PFSK-1 (cell line): ENCODE results near the gene RAP1GAP.
A peak's percentile ranks its signal among the peaks of the same experiment; 100 is the strongest.

Experiments used
- FOXP2 ChIP-seq: optimal IDR thresholded peaks from 2 replicates; pipeline ENCODE3; 2011; ENCODE audit warnings: borderline replicate concordance, control low read depth, inconsistent platforms; ENCODE audit not compliant: insufficient read depth; ENCODE audit errors: extremely low read length, extremely low read depth
- POLR2AphosphoS5 ChIP-seq: IDR thresholded peaks from 2 replicates; pipeline ENCODE4 v1.6.1; 2012; ENCODE audit warnings: low read depth, mild to moderate bottlenecking, control low read depth, low read length, moderate library complexity
- REST ChIP-seq, 2 experiments: IDR thresholded peaks; 2 replicates each; pipeline versions ENCODE4 v1.6.1 to v1.8.0; 2011 to 2012; ENCODE audit warnings: low read depth in 2 of 2, low read length in 2 of 2, control low read depth in 1 of 2, inconsistent platforms in 1 of 2, mild to moderate bottlenecking in 1 of 2, moderate library complexity in 1 of 2; ENCODE audit not compliant: insufficient read depth in 1 of 2
- SIN3A ChIP-seq: IDR thresholded peaks from 2 replicates; pipeline ENCODE4 v1.6.1; 2012; ENCODE audit warnings: mild to moderate bottlenecking, low read length, moderate library complexity, borderline replicate concordance; ENCODE audit not compliant: insufficient read depth
- TAF1 ChIP-seq: IDR thresholded peaks from 2 replicates; pipeline ENCODE4 v1.6.1; 2012; ENCODE audit warnings: low read length, control low read depth, borderline replicate concordance; ENCODE audit not compliant: insufficient read depth

Gene RAP1GAP

GRCh38 chr1:21654209-21654608 lies 14.9 kb downstream of the RAP1GAP start:
- no peak for TF ChIP-seq POLR2AphosphoS5
- TF ChIP-seq FOXP2, result no peak
- no peak for TF ChIP-seq REST (IDR thresholded peaks at IDR 0.05; ENCODE audit: insufficient read depth in 1 of 2, low read depth in 2 of 2, low read length in 2 of 2)
- TF ChIP-seq SIN3A, result no peak
- no peak for TF ChIP-seq TAF1

- no peak for TF ChIP-seq POLR2AphosphoS5
- no peak for TF ChIP-seq REST (IDR thresholded peaks at IDR 0.05; ENCODE audit: insufficient read depth in 1 of 2, low read depth in 2 of 2, low read length in 2 of 2)
- no peak for TF ChIP-seq FOXP2
- TF ChIP-seq SIN3A, result no peak
- no peak for TF ChIP-seq TAF1
Measured at GRCh38 chr1:21653744-21654100, 15.4 kb downstream of the RAP1GAP start.

- TF ChIP-seq POLR2AphosphoS5, result no peak
- peak in 1 of 2 experiments; percentile 29; a peak in 1 of 4 replicates for TF ChIP-seq REST (IDR thresholded peaks at IDR 0.05; ENCODE audit: insufficient read depth in 1 of 2, low read depth in 2 of 2, low read length in 2 of 2)
- no peak for TF ChIP-seq FOXP2
Measured at GRCh38 chr1:21652937-21653743, 16.0 kb downstream of the RAP1GAP start.

GRCh38 chr1:21652101-21652936 lies 16.8 kb downstream of the RAP1GAP start:
- no peak for TF ChIP-seq SIN3A

GRCh38 chr1:21651214-21652042 lies 17.7 kb downstream of the RAP1GAP start:
- no peak for TF ChIP-seq SIN3A
- TF ChIP-seq REST (IDR thresholded peaks at IDR 0.05; ENCODE audit: insufficient read depth in 1 of 2, low read depth in 2 of 2, low read length in 2 of 2), result no peak
- no peak for TF ChIP-seq POLR2AphosphoS5
- TF ChIP-seq TAF1, result no peak
- no peak for TF ChIP-seq FOXP2
